Measurements from ENCODE around the gene ELOB. TPM values are rescaled to one million over a fixed set of nuclear protein-coding genes. Genes with fewer than 3 reads are reported as not detected.

ELOB gene
- total RNA-seq, 2 experiments from 2014 or later: 305 to 307 TPM

DNA sequence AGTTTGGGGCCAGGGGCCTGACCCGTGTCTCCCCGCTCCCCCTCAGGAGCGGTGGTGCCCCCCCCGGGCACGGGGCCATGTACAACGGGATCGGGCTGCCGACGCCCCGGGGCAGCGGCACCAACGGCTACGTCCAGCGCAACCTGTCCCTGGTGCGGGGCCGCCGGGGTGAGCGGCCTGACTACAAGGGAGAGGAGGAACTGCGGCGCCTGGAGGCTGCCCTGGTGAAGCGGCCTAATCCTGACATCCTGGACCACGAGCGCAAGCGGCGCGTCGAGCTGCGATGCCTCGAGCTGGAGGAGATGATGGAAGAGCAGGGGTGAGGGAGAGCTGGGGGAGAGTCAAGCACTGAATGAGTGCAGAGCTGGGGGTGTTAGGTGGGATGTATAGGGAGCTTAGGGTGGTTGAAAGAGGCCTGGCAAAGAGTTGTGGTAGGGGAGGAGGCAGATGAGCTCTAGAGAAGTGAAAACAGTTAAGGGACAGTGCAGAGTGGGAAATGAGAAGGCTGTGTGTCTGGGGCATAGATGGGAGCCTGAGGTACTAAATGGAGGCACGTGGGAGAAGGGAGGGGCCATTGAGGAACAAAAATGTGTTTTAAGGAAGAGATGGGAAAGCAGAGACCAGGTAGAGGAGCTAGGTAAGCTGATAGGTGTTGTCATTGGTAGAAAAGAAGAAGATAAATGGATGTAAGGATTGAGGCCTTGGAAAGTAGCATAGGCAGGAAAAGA is 20.6 kb downstream of the ELOB start:
- ChIA-PET POLR2A (interaction anchor here (0.7 kb wide), 1 partner anchor 12 kb away, joined by 3 read pairs; no protein-coding TSS in a partner anchor), CTCF (no interaction called here)

DNA sequence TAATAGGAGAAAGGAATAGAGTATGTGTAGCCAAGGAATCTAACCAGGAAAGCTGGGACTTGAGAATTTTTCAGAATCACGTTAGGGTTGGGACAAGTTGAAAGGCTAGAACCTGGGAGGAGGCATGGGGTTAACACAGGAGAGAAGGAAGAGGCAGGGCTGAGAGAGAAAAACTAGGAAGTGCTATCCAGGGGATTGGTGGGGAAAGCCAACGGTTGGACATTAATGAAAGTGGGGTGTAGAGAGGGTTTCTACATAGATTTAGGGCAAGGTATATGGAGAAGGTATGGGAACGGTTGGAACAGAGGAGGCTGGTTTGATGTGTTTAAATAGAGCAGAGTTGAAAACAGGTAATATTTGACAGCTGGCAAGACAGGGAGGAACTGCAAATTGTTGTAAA is 21.9 kb downstream of the ELOB start:
- ChIA-PET POLR2A (no interaction called here), CTCF (no interaction called here)

DNA sequence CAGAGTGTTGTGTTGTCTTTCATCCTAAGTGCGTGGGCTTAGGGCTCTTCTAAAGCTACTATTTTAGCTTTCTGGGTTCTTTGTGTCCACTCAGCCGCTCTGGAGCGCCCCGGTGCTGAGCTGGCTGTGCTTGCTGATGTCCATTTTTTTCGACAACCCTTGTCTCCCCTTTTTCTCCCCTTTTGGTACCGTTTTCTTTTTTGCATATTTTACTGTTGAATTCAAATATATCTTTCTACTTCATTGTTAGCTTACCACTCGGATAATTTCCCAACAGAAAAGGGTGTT is 23.4 kb downstream of the ELOB start:
- ChIA-PET POLR2A (interaction anchor here (1.4 to 2.1 kb wide), 3 partner anchors 23 to 71 kb away, joined by 4 to 10 read pairs (median 9); partner anchors contain the start of genes ELOB and KCTD5), CTCF (interaction anchor here (1.5 kb wide), 1 partner anchor 9 kb away, joined by 4 read pairs; no protein-coding TSS in a partner anchor)

DNA sequence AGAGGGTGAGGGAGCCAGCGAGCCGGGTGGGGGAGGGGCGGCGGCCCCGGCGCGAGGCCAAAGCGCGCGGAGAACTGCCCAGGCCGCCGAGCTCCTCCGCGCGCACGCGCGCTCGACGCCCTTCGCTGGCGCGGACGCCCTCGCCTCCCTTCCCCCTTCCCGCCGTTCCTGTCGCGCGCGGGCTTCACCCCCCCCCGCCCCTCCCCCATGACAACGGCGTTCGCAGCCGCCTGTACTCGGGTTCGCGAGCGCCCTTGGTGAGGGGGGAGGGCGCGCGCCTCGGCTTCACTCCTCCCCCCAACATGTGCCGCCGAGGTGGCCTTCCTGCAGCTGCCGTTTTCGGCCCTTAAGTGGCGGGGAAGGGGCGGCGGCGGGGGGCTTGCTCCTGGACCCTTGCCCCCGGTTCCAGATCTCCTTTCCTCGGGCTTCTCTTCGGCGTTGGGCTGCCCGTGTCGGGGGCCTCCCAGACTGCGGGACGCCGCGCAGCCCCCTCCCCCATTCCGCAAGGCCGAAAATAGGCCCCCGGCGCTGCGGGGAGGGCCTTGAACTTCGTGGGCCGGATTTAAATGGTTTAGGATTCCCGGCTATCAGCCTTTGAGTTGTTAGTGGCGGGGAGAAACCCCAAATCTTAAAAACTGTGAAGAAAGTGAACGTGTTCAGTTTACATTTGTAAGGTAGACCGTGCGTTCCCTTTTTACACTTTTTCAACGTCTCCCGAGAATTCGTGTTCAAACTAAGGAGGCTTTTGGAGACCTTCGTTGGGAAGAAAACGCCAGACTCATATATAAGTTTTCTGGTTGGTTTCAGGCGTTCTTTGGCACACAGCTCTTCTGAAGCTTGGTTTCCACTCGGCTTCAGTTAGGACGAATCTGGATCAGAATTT is 24.0 kb downstream of the ELOB start:
- CTCF ChIA-PET: interaction anchor here (0.6 to 1.5 kb wide), 3 partner anchors 10 to 1337 kb away, joined by 4 read pairs; no protein-coding TSS in a partner anchor
- POLR2A ChIA-PET: interaction anchor here (0.6 to 2.1 kb wide), 6 partner anchors 9 to 71 kb away, joined by 3 to 10 read pairs (median 4); partner anchors contain the start of genes ELOB and KCTD5

DNA sequence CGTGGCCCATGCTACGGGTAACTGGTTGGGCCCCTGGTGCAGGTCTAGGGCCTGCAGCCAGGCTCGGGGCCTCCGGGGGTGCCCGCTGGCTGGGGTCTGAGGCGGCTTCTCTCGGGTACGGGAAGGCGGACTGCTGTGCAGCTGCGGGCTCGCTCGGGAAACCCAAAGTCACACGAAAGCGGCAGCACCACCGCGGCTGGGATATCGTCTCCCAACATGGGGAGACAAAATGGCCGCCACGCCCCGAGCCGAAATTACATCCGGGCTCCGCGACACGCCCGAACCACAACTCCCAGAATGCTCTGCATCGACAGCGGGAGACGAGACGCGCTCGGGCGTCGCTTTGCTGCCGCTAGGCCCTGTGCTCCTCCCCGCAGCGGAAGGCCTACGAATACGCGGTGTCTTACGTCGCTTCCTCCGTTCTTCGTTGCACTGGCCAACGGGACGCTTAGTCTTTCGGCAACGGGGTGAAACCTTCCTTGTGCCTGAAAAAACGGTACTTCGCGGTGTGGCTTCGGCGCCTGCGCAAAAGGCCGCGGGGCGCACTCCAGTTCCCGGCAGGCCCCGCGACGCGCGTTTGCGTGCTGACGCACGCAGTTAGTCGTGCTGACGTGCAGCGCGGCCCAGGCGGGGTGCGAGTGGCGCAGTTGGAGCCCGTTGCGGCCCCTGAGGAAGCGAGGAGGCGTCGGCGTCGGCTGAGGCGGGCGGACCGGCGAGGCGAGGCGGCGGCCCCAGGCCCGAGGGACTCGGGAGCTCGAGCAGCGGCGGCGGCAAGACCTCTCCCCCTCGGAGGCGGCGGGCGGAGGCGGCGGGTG is 24.8 kb downstream of the ELOB start, which contains the start of gene SRRM2:
TSS of gene SRRM2 (plus strand) at position 604 of the 815 bp plus-strand sequence. CDS start 3,727 bp downstream, outside the sequence.
- POLR2A ChIA-PET: interaction anchor here (0.6 to 2.1 kb wide), 6 partner anchors 10 to 70 kb away, joined by 3 to 9 read pairs (median 4); partner anchors contain the start of gene KCTD5
- CTCF ChIA-PET: interaction anchor here (0.6 to 1.5 kb wide), 3 partner anchors 24 to 1336 kb away, joined by 3 to 4 read pairs (median 4); no protein-coding TSS in a partner anchor

DNA sequence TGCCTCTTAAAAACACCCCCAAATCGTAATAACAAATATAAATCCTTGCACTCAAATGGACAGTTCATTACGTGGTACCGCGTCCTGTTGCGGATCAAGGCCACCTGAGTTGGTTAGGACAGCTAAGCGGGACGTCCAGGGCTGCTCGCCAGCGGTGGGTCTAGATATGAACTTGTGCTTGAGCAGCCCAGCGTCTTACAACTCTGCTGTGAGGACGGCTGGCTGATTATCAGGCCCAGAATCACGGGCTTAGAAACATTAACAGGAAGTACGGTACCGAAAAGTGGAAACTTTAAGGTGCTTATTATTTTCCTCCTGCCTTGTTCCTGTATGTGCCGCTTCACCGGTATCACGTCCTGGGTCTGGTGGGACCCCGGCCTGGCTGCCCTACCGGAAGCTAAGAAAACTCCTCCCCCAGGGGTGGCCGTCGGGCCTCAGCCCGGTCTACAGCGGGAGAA is 25.5 kb downstream of the ELOB start:
- CTCF ChIA-PET: interaction anchor here (0.7 to 1.5 kb wide), 2 partner anchors 24 to 116 kb away, joined by 3 to 4 read pairs; no protein-coding TSS in a partner anchor
- POLR2A ChIA-PET: interaction anchor here (0.6 to 1.2 kb wide), 3 partner anchors 25 to 767 kb away, joined by 3 to 6 read pairs (median 3); no protein-coding TSS in a partner anchor

DNA sequence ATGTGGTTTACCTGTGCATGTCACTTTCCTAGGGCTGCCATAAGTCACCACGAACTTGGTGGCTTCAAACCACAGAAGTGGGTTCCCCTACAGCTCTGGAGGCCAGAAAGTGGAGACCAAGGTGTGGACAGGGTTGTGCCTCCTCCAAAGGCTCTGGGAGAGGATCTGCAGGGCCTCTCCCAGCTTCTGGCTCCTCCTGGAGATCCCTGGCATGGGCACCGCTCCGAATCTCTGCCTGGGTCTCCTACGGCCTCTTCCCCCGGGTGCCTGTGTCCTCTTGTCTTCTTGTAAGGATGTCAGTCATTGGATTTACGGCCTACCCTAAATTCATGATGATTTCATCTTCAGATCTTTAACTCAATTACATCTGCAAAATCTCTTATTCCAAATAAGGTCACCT is 27.1 kb downstream of the ELOB start:
- ChIA-PET CTCF (no interaction called here), POLR2A (no interaction called here)

DNA sequence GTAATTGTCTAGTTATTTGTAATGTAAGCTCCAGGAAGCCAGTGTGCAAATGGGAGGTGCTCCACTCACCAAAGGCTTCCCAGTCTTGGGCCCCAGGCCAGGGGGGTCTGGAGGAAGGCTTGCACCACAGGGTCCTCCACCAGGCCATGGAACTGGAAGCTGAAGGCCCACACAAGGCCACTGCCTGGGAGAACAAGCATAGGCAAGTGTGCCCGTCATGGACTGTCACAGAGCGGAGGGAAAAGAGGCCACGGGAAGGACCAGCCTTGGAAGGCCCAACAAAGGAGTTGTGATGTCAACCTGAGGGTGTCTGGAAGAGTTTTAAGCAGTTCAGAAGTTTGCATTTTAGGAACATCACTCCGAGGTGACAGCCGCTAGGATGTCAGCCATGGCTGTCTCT is 27.6 kb downstream of the ELOB start:
- CTCF ChIA-PET: no interaction called here

DNA sequence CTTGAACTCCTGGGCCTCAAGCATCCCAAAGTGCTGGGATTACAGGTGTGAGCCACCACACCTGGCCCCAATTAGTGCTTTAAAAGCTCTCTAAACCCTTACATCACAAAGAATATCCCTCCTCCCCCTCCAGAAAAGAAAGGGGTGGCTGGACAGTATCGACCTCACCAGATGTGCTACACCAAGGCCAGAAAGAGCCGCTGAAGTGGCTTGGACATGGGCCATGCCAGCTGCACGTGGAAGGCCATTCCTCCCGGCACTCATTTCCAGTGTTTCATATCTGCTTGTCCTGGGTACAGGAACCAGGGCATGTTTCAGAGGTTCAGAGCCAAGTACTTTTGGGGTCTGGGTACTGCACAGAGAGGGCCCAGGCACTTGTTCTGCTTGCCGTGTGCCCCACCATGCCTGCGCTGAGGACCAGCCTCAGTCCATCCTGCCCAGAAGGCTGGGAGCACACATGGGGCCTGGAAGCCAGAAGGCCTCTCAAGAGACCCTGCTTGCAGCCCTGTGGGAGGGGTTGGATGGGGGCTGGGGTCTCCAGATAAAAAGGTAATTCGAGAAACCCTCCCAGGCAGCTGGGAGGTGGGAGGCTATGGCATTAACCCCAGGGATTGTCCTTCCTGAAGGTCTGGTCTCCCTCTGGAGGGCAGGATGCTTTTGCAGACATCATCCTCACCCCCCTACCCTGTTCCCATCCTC is 28.2 kb downstream of the ELOB start:
- CTCF ChIA-PET: no interaction called here

More for the DNA sequence above, 27.6 kb downstream of the ELOB start:
- POLR2A ChIA-PET: no interaction called here

DNA sequence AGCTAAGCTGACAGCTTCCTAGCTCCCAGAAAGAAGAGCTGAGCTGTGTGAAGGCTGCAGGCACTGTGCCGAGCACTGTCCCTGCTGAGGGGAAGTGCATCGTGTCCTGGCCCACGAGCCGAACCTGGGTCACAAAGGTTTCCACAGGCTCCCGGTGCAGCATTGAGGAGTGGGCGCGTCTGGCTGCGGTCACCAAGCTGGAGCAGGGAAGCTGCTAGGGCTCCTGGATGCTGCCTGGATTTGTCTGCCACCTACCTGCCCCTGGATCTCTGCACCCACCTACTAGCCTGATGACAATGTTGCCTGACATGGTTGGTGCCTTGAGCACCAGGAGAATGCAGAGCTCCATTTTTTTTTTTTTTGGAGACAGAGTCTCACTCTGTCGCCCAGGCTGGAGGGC is 31.1 kb downstream of the ELOB start:
- POLR2A ChIA-PET: no interaction called here
- CTCF ChIA-PET: interaction anchor here (0.7 kb wide), 1 partner anchor 677 kb away, joined by 5 read pairs; no protein-coding TSS in a partner anchor

More for the DNA sequence above, 28.2 kb downstream of the ELOB start:
- POLR2A ChIA-PET: no interaction called here

DNA sequence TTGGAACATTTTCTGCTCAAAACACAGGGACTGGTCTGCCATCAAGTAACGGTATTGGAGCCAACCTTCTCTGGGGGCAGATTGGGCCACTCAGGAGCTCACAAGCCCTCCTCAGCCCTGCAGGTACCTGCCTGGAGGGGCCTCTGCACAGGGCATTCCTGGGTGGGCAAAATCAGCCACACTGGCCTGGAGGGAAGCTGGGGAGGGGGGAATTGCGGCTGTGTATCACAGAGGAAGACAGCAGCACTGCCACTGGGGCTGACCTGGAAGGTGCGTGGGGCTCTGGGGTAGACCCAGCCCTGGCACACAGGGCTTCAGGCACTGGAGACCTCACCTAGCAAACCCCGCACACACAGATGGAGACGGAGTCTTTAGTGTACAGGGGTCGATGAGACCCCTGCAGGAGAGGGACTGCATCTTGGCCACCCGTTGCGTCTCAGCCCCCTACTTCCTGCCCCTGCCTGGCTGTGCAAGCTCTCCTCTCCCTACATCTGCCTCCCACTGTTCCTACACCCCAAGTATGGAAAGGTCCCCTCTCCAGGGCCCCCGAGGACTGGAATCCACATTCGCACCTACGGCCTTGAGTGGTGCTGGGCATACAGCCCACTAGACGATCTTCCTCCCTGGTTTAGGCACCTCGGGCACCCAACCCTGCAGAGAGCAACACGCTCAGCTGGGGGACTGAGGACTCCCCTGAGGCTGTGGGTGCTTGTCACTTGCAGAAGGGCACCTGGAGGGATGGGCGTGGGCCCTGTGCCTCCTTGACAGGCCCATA is 31.8 kb downstream of the ELOB start:
- POLR2A ChIA-PET: no interaction called here
- CTCF ChIA-PET: no interaction called here

DNA sequence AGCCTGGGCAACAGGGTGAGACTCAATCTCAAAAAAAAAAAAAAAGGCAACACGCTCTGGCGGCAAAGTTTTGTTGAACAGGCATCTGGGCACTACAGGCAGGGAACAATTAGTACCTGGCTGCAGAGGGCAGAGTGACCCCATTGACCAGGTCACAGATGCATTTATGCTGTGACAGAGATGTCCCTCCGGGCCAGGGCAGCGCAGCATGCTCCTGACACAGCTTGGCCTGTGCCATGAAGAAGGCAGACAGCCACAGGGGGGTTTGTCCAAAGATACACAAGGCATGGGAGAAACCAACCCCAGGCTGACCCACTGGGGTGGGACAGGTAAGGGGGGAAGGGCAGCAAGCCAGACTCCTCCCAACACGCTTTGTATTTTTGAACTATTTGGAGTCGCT is 32.4 kb downstream of the ELOB start:
- ChIA-PET POLR2A (no interaction called here), CTCF (no interaction called here)

DNA sequence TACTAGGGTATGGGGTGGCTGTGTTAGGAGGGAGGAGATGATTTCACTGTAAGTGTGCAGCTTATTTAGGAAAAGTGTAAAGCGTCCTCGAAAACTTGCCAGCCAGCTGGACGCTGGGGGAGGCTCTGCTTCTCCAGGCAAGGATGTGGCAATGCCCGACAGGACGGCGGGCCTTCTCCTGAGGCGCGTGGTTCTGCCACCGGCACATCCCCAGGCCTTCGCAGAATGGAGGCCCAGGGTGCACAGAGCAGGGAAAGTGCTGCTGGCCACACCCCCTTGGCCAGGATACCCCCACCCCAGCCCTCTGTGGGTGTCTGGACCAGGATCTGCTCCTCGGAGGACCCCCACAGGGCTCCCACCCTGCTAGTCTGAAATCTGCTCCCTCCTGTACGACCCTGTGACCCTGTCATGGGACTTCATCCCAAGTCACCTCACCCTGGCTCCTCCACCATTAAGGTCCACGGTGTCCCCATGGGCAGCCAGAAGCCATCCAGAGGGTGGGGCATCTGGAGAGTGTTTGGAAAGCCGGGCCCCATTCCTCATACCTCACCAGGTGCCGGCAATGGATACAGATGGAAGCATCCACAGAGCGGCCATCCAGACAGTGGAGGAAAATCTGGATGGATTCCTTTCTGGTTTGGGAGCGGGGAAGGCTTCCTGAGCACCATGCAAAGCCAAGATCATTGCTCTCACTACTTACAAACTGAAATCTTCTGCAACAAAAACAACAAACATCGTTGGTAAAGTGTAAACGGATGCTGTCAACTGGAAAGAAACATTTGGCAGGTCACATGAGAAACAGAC is 33.9 kb downstream of the ELOB start:
- POLR2A ChIA-PET: no interaction called here

DNA sequence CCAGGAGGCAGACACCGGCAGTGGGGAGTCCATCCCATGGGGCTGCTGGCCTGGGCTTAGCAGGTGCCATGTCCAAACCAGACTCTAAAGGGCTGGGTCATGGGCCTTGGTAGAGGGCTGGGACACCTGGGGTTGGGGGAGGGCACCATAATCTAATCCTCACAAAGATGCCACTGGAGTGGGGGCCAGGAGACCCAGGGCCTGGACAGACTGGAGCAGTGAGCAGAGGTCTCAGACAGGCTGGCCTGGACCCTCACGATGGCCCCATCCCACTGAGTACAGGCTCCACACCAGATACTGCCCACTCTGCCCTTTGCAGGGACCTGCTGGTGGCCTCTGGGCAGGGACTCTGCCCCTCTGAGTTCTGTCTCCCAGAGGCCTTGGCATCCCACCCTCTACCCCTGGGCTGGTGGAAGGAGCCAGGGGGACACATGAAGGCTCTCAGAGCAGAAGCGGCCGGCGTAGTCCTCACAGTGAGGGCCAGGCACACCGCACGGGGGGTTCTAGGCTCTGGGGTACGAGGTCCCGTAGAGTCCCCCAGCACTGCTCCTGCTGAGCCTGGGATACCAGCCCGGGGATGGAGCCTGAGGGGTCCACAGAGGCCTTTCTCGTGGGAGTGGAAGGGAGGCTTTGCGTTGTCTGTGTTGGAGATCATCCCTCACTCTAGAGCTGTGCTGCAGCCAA is 34.6 kb downstream of the ELOB start:
- POLR2A ChIA-PET: interaction anchor here (0.6 kb wide), 1 partner anchor 39 kb away, joined by 4 read pairs; no protein-coding TSS in a partner anchor
- CTCF ChIA-PET: interaction anchor here (0.6 kb wide), 1 partner anchor 300 kb away, joined by 3 read pairs; no protein-coding TSS in a partner anchor

More for the DNA sequence above, 33.9 kb downstream of the ELOB start:
- CTCF ChIA-PET: no interaction called here

DNA sequence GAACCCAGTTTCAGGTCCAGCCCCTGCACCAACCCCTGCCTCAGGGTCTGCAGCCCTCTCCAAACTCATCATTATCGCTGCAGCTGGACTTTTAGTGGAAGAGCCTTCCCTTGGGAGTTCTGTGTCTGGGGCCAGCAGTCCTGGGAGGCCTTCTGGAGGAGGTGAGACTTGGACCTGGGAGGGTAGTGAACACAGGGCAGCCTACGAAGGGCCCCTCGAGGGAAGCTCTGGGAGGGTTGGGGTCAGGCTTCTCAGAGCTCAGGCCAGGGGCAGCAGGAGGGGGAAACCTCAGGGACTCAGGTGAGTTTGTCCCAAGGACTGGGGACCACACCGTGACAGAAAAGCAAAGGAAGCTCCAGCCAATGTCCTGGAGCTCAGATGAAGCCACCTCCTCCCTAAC is 35.9 kb downstream of the ELOB start:
- POLR2A ChIA-PET: no interaction called here
- CTCF ChIA-PET: interaction anchor here (1.0 kb wide), 1 partner anchor 34 kb away, joined by 3 read pairs; no protein-coding TSS in a partner anchor

DNA sequence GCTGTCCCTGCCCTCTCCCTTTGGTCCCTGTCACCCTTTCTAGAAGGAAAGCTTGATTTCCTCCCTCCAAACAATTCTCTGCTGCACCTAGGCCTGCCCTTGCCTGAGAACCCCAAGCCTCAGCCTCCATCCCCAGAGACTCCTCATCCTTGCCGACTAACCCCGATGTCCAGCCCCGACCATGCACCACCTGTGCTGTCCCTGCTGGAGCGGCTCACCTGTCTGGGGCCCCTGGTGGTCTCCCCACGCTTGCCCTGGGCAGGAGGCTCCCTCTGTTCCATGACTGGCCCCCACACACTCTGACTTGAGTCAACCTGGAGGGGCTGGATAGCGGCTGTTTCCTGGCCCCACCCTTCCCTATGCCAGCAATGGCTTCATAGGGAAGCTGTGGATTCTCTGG is 36.6 kb downstream of the ELOB start:
- ChIA-PET CTCF (interaction anchor here (0.6 to 1.0 kb wide), 2 partner anchors 33 to 353 kb away, joined by 3 read pairs; no protein-coding TSS in a partner anchor), POLR2A (no interaction called here)
